Measurements from ENCODE around the gene CUX1.
"Not testable (repeated sequence)": the region's sequence is repeated elsewhere in the genome, so short reads cannot be mapped to it uniquely, and the experiment has no call there.

GRCh38 chr7:101849314-101849713, 31.9 kb downstream of the CUX1 start:
- not testable (repeated sequence) for TF ChIP-seq MEF2A (IDR thresholded peaks at IDR 0.05; ENCODE audit: insufficient read depth, low read depth, low read length); CREB1 (IDR thresholded peaks at IDR 0.05; ENCODE audit: low read depth); KLF5 (IDR thresholded peaks at IDR 0.05; ENCODE audit: partially characterized antibody); RELA (IDR thresholded peaks at IDR 0.05; ENCODE audit: borderline replicate concordance, partially characterized antibody); EP300 (IDR thresholded peaks at IDR 0.05; ENCODE audit: borderline replicate concordance in 1 of 2, control insufficient read depth in 1 of 2, low read depth in 2 of 2, low read length in 2 of 2); POLR2A (IDR thresholded peaks at IDR 0.05; ENCODE audit: low read depth, low read length); KDM1A (IDR thresholded peaks at IDR 0.05; ENCODE audit: borderline replicate concordance); MAX (IDR thresholded peaks at IDR 0.05; ENCODE audit: low read depth, low read length); CTCF (IDR thresholded peaks at IDR 0.05 in 2 of 3, conservative IDR thresholded peaks at IDR 0.05 in 1 of 3; ENCODE audit: control insufficient read depth in 2 of 3, extremely low read depth in 1 of 3, insufficient read depth in 1 of 3, low read depth in 3 of 3, low read length in 3 of 3)
